Activated T-helper 1 cell treated with anti-CD3 and anti-CD28 coated beads, Interleukin-2, amount 50 U/mL, for 16 hours (primary cell): ENCODE results near the gene RPTOR.

Source experiments
- DNase-seq, 2 donors: peaks; one replicate each; pipeline ENCODE4 v3.0.0-alpha.2; 2020; ENCODE audit warnings: low read depth in 1 of 2, low spot score in 1 of 2

Gene RPTOR

GRCh38 chr17:80921741-80922579 lies 377.3 kb downstream of the RPTOR start:
- DNase-seq, result no peak

DNA sequence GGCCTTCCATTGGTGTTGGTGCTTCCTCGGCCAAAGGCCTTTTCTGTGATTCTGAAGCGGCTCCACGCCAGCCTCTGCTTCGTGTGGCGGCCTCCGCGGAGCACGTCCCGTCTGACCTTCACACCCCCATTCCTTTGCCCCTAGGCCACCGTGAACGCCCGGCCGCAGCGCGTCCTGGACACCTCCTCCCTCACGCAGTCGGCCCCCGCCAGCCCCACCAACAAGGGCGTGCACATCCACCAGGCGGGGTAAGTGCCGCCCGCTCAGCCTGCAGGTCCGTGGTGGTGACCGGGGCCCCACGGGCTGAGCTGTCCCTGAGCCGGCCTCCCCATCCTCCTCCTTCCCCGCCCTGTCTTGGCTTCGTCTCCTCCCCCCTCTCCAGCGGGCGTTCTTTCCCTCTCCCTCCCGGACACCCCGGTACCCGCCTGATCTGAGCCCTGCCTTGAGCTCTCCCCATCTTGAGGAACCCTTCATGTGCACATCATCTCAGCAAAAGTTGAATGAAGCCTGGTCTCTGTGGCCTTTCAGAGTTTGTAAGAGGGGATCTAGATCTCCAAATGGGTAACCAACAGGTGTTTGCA lies 378.0 kb downstream of the RPTOR start:
- DNase-seq, result no peak

DNA sequence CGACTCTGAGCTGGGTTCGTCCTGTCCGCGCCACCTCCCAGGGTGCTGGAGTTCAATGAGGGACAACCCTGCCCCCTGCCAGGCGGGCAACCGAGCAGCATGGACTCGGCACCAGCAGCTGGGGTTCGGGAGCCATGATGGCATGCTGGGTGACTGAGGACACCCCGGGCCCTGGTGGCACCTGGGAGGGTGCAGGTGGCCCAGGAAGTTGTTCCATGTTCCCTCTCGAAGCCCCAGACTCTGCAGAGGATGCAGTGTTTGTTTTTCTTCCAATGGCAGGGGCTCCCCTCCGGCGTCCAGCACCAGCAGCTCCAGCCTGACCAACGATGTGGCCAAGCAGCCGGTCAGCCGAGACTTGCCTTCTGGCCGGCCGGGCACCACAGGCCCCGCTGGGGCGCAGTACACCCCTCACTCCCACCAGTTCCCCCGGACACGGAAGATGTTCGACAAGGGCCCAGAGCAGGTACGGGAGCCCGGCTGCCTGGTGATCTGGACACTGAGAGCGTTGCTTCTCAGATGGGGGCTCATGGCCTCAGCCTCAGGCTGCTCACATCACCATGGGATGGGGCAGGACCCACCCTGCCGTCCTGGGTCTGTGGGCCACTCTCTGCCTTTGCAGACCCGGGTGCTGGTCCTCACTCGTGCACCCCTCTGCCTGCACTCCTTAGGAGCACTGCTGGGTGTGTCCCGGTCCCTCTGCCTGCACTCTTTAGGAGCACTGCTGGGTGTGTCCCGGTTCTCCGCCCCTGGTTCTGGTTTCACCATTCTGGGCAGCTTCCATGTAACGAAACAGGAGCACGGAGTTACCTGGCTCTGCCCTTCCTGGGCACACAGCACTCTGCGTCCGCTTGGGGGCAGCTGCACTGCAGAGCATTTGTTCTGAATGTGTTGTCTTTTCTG lies 378.8 kb downstream of the RPTOR start:
- DNase-seq, result no peak

DNA sequence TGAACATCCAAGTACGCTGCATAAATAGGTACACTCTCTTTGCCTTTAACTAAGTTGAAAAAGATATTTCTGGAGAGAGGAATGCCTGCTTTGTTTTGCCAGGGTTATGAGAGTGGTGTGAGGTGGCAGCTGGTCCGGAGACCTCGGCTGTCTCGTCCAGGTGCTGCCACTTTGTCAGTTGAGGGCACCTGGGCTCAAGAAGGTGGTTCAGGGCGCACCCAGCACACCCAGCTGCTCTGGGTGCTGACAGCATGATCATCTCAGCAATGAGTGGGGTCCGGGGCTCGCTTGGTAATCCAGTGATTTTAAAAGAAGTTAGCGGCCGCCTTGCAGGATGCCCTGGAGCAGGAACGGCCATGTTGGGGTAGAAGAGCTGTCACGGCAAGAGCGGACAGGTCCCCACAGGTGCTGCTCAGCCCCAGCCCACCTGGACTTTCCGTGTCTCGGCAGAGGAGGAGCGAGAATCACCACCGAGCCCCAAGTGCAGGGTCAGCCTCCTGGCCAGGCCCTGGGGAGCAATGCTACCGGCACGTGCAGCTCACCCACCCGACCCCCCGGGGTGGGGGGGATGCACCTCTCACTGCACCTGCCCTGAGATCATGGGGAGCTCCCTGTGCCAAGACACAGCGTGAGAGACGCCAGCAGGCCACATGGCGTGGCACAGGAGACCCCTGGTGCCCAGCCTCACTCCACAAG lies 379.6 kb downstream of the RPTOR start:
- DNase-seq, result no peak

GRCh38 chr17:80924807-80925610 lies 380.4 kb downstream of the RPTOR start:
- DNase-seq, result no peak

DNA sequence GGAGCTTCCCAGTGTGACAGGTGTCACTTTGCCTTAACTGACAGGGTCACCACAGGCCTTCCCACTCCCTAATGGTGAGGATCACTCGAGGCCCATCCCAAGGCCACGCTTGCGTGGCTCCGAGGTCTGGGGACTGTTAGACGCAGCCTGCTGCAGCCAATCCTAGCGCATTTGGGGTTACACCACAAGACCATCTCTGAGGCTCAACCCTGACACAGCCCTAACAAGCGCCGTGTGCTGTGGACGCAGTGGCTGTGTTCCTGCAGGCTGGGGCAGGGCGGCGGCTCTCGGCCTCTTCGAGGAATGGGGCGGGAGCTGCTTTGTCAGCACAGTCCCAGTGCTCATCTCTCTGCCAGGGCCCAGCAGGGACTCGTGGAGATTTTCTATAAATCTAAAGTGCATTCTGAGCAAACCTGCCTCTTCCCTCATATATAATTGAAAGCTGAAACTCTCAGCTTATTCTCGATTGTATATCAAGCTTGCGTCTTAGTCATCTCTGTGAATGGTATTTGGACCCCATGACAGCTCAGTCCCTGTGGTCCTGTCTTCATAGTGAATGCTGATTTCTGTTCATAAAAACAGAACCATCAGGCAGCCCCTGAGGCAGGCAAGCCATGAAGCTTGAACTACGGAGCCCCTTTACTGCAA lies 381.2 kb downstream of the RPTOR start:
- DNase-seq, result no peak

DNA sequence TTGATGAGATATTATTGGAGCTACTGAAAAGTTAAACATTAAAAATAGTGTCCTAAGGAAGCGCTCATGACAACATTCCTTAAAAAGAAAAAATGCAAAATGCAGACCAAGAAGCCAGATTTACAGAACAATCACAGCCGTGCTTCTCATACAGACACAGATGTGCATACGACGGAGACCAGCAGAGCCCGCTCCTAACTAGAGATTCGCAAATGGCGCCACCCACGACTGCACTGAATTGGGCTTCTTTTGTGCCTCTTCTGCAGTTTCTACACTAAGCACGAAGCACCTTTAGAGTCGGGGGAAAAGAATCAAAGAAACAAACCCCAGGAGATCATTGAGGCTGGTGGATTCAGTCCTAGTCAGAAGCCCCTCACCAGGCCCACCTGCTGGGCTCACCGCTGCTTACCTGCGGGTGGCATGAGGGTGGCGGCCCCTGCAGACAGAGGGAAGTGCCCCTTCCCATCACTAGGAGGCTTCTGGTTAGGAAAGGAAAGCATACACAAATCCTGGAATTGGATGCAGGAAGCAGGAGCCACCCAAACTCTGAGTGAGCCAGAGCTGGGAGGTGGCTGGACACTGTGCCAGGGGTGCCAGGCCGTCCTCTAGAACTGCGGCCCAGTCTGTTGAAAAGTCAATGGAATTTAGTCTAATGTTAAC lies 382.1 kb downstream of the RPTOR start:
- DNase-seq, result no peak

- no peak for DNase-seq
Observed at GRCh38 chr17:80927791-80928216, 383.2 kb downstream of the RPTOR start.

- DNase-seq, result no peak
Observed at GRCh38 chr17:80929449-80929848, 384.8 kb downstream of the RPTOR start.

GRCh38 chr17:80930335-80931279 lies 386.0 kb downstream of the RPTOR start:
- DNase-seq, result no peak

GRCh38 chr17:80931421-80932265 lies 387.0 kb downstream of the RPTOR start:
- no peak for DNase-seq

GRCh38 chr17:80935526-80935925 lies 390.9 kb downstream of the RPTOR start:
- no peak for DNase-seq

DNA sequence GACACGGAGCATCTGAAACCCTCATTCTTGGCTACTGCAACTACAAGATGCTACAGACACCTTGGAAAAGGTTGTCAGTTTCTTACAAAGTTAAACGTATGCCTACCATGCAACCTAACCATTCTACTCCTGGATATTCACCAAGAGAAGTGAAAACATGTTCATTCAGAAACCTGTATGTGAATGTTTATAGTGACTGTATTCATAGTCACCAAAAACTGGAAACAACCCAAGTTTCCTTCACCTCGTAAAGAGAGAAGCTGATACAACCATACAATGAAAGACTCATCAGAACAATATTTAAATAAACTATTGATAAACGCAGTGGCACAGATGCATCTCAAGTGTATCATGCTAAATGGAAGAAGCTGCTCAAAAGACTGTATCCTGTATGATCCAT lies 391.6 kb downstream of the RPTOR start:
- no peak for DNase-seq

- no peak for DNase-seq
Observed at GRCh38 chr17:80936723-80937122, 392.1 kb downstream of the RPTOR start.

- no peak for DNase-seq
Observed at GRCh38 chr17:80937462-80938381, 393.1 kb downstream of the RPTOR start.

DNA sequence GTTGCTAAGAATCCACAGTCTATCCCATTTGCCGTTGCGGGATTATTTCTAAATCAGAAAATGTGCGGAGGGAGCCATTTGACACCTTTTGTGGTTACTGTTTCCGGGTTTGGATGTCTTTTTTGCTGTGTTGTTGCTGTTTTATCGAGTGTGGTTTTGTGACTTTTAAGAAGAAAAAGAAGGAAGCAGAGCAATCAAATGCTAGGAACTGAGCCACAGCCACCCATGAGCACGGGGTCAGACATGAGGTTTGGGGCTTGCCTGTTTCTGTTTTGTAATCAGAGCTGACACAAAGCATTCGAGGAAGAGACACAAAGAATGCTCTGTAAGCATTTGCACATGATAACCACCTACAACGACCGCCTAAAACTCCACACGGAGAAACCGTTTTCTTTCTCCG lies 393.9 kb downstream of the RPTOR start:
- no peak for DNase-seq
